AG04450 (cell line): ENCODE data around the gene CPPED1. TPM values are rescaled to one million over a fixed set of nuclear protein-coding genes. Genes with fewer than 3 reads are reported as not detected.

ENCODE experiments used
- CTCF ChIA-PET: fragments of 300-600, 350-600 bp; formaldehyde crosslinking; extraction: SDS; loops from one replicate; lab custom pipeline; 2022; ENCODE audit warnings: antibody characterized with exemption, inconsistent platforms; lab: Charles Lee
- POLR2A ChIA-PET: fragments of 350-600 bp; formaldehyde crosslinking; extraction: SDS; loops from one replicate; lab custom pipeline; 2021; ENCODE audit warnings: antibody characterized with exemption, inconsistent platforms; lab: Yijun Ruan, JAX
- DNase-seq: peaks from one replicate; pipeline ENCODE4 v3.0.0-alpha.2; 2011; ENCODE audit warnings: low read depth, low spot score
- H3K27ac ChIP-seq: one replicate; pipeline ENCODE4 v1.5.1; 2012; ENCODE audit warnings: low read depth, low read length, control low read depth
- H3K27me3 ChIP-seq: one replicate; pipeline ENCODE4 v1.6.0; 2012; ENCODE audit warnings: low read length; ENCODE audit not compliant: control insufficient read depth, insufficient read depth
- H3K4me3 ChIP-seq: 2 replicates; pipeline ENCODE4 v1.5.1; 2011; ENCODE audit warnings: mild to moderate bottlenecking, low read depth, low read length, control low read depth
- H3K9me3 ChIP-seq: 2 replicates; pipeline ENCODE4 v1.5.1; 2012; ENCODE audit warnings: low read length; ENCODE audit not compliant: control insufficient read depth, insufficient read depth
- CTCF ChIP-seq: IDR thresholded peaks from 2 replicates; pipeline ENCODE4 v1.5.1; 2011; ENCODE audit warnings: low read depth, low read length, control low read depth, inconsistent platforms
- polyA plus RNA-seq: library from polyadenylated mRNA; depleted of rRNA; stranded (reverse); fragments of >200 nt; gene quantifications from 2 replicates; pipeline ENCODE4 v1.2.3, GENCODE V29; 2011

The CPPED1 gene
- polyA plus RNA-seq, 1 experiment: 7.7 TPM

GRCh38 chr16:12760819-12761611, 42.7 kb downstream of the CPPED1 start:
- TF ChIP-seq CTCF: no peak

GRCh38 chr16:12758670-12759558, 44.8 kb downstream of the CPPED1 start:
- Histone ChIP-seq H3K27ac (no peak overlapping the region), H3K27me3 (no peaks in the 10 kb centered on the region), H3K4me3 (no peak overlapping the region), H3K9me3 (peaks cover 6% of the 10 kb centered on the region)
- POLR2A ChIA-PET: no interaction called here
- CTCF ChIA-PET: no interaction called here
- DNase-seq: no peak
- TF ChIP-seq CTCF: no peak

More at GRCh38 chr16:12760819-12761611, 42.7 kb downstream of the CPPED1 start:
- no peaks in the 10 kb centered on the region for H3K27me3 ChIP-seq
- H3K27ac ChIP-seq: no peak overlapping the region
- no peak overlapping the region for H3K4me3 ChIP-seq
- DNase-seq: no peak
- ChIA-PET CTCF (no interaction called here), POLR2A (no interaction called here)
- peaks cover 6% of the 10 kb centered on the region for H3K9me3 ChIP-seq

- H3K27ac ChIP-seq: no peak overlapping the region
- H3K4me3 ChIP-seq: no peak overlapping the region
- peaks cover 6% of the 10 kb centered on the region for H3K9me3 ChIP-seq
- no peak for DNase-seq
- CTCF ChIA-PET: no interaction called here
- no peaks in the 10 kb centered on the region for H3K27me3 ChIP-seq
- POLR2A ChIA-PET: no interaction called here
- no peak for TF ChIP-seq CTCF
These were observed 45.5 kb downstream of the CPPED1 start for GRCh38 chr16:12758031-12758669.

- POLR2A ChIA-PET: no interaction called here
- no peak for TF ChIP-seq CTCF
- DNase-seq: no peak
These were observed 46.1 kb downstream of the CPPED1 start for GRCh38 chr16:12757546-12757945.

More at GRCh38 chr16:12757546-12757945, 46.1 kb downstream of the CPPED1 start:
- no peak overlapping the region for H3K4me3 ChIP-seq
- CTCF ChIA-PET: no interaction called here
- H3K27me3 ChIP-seq: no peaks in the 10 kb centered on the region
- peaks cover 6% of the 10 kb centered on the region for H3K9me3 ChIP-seq
- no peak overlapping the region for H3K27ac ChIP-seq
